Measurements from ENCODE around the gene ZNF319.
"Not testable (repeated sequence)": the region's sequence is repeated elsewhere in the genome, so short reads cannot be mapped to it uniquely, and the experiment has no call there.

Gene ZNF319

GRCh38 chr16:58021661-58022551, 21.4 kb upstream of the ZNF319 start:
- no peak for DNase-seq (ENCODE audit: low read depth in 2 of 2)

- DNase-seq (ENCODE audit: low read depth in 2 of 2) = no peak
Measured at GRCh38 chr16:58020628-58021521, 20.4 kb upstream of the ZNF319 start.

DNA sequence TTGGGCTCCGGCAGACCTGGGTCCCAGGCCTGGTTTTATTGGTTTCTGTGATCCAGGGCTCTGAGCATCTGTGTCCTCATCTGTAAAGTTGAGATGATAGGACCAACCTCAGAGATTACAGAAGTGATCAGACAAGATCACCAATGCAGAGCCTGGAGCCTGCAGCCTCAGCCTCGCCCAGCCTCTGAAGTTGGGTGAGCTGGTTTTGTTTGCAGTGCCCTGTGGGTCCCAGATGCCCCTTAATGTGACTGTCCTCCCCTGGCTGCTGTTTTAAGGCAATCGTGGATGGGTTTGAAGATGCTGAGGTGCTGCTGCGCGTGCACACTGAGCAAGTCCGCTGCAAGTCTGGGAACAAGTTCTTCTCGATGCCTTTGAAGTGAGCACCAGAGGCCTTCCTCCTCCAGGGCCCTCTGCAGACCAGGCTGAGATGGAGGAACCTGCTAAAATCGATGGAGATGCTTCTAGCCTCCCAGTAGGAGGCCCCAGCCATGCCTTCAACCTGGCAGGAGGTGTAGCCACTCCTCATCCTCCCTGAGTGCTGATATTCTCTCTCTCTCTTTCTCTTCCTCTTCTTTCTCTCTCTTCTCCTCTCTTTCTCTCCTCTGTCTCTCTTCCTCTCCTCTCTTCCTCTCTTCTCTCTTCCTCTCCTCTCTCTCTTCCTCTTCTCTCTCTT, 19.5 kb upstream of the ZNF319 start:
- no peak for DNase-seq (ENCODE audit: low read depth in 2 of 2)

DNA sequence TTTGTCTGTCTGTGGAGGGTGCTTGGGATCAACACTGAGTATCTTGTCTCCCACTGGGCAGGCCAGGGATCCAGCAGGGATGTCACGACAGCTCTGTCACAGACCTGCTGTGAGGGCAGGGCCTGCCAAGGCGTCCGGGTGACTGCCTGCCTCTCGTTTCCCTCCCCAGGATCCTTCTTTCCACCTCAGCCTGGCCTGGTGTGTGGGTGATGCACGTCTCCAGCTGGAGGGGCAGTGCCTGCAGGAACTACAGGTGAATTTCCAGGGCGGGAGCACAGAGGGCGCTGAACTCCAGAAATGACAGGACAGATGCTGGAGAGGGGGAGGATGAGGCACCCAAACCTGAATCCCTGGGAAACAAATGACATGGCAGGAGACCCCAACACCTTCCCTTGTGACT, 18.3 kb upstream of the ZNF319 start:
- DNase-seq (ENCODE audit: low read depth in 2 of 2) = no peak

GRCh38 chr16:58016840-58017446, 16.5 kb upstream of the ZNF319 start:
- DNase-seq (ENCODE audit: low read depth in 2 of 2) = no peak

- DNase-seq (ENCODE audit: low read depth in 2 of 2) = no peak
Measured at GRCh38 chr16:58013201-58013956, 12.9 kb upstream of the ZNF319 start.

DNA sequence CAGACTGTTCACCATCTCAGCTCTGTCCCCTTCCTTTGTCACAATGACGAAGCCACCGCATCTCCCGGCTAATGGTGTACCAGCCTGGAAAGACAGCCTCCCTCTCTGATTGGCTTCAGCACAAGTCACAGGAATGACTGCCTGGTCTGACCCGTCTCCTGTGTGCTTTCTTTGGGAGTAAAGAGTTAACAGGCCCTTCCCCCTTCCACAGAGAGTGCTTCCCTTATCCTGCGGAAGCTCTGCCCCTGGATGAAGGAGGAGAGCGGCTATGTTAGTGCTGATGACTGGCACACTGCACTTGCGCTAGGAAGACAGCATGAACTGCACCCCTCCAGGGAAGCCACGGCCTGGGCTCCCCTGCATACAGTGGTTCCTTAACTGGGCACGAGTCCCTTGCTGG, 12.0 kb upstream of the ZNF319 start:
- no peak for DNase-seq (ENCODE audit: low read depth in 2 of 2)

- no peak for DNase-seq (ENCODE audit: low read depth in 2 of 2)
Measured at GRCh38 chr16:58011652-58012051, 11.2 kb upstream of the ZNF319 start.

- DNase-seq (ENCODE audit: low read depth in 2 of 2) = no peak
Measured at GRCh38 chr16:58010886-58011285, 10.4 kb upstream of the ZNF319 start.

DNA sequence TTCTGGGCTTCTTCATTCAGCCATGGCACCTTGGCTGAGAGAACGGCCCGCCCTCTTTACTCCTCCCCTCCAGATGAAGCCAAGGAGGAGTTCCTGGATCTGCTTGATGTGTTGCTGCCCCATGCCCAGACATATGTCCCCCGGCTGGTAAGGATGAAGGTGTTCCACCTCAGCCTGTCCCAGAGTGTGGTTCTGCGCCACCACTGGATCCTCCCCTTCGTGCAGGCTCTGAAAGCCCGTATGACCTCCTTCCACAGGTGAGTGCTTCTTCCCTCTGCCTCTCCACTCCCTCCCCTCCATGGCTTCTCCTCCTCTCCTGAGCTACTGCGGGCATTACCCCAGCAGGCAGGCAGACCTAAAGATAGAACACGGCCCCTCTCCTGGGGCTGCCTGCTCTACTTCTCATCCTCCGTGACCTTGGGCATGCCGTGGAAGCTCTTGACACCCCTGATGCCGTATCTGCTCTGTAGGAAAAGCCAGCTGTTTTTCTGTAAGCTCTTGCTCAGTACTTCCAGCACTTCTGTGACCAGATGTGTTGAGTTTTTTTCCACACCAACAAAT, 9.5 kb upstream of the ZNF319 start:
- DNase-seq (ENCODE audit: low read depth in 2 of 2) = no peak

GRCh38 chr16:58004736-58005135, 4.3 kb upstream of the ZNF319 start:
- DNase-seq (ENCODE audit: low read depth in 2 of 2) = not testable (repeated sequence)

GRCh38 chr16:58002936-58003335, 2.5 kb upstream of the ZNF319 start:
- DNase-seq (ENCODE audit: low read depth in 2 of 2) = no peak

DNA sequence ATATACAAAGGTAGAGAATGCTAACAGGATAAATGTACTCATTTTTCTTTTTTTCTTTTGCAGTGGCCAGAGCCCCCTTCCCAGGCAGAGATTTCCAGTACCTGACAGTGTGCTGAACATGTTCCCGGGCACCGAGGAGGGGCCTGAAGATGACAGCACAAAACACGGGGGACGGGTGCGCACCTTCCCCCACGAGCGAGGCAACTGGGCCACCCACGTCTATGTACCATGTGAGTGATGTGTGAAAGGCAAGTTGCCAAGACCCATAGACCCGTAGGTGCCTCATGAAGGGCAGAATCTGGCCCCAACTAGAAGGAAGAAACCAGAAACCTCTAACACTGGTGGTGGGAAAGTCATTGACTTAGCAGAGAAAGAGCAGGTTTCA, 1.9 kb upstream of the ZNF319 start:
- no peak for DNase-seq (ENCODE audit: low read depth in 2 of 2)

GRCh38 chr16:58001781-58002415, 1.4 kb upstream of the ZNF319 start:
- DNase-seq (ENCODE audit: low read depth in 2 of 2) = no peak

GRCh38 chr16:58000706-58001676, 519 bp upstream of the ZNF319 start, which contains the start of gene USB1:
TSS of gene USB1 (plus strand) at chr16:58001407. CDS start at chr16:58001484, 77 bp downstream.
- peak; percentile 71 to 80 for DNase-seq (ENCODE audit: low read depth in 2 of 2)

- peak in 1 of 2 donors; percentile 15 for DNase-seq (ENCODE audit: low read depth in 2 of 2)
Measured at GRCh38 chr16:57999366-57999970, 1.0 kb downstream of the ZNF319 start.

- no peak for DNase-seq (ENCODE audit: low read depth in 2 of 2)
Measured at GRCh38 chr16:57998992-57999365, 1.5 kb downstream of the ZNF319 start.

DNA sequence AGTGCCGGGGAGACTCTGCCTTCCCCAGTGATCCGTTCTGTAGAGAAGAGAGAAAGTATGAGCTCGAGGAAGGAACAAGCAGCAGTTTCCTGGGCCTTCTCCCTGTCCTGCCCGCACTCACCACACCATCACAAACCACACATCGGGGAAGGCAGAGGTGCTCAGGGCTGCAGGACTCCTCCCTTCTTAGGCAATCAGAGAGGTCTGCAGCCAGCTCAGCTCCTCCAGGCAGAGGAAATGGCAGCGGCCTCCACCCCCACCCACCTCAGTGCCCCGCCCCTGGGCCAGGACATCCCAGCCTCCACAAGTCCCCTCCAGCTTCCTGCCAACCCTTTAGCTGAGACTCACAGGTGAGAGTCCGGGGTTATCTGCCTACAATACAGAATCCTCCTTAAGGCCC, 2.0 kb downstream of the ZNF319 start:
- DNase-seq (ENCODE audit: low read depth in 2 of 2) = peak; percentile 28 to 41
